ENCODE measurements around the gene CIBAR2. TPM values are rescaled to one million over a fixed set of nuclear protein-coding genes. Genes with fewer than 3 reads are reported as not detected.

The CIBAR2 gene
- total RNA-seq, 2 experiments from 2014 or later, result not detected

DNA sequence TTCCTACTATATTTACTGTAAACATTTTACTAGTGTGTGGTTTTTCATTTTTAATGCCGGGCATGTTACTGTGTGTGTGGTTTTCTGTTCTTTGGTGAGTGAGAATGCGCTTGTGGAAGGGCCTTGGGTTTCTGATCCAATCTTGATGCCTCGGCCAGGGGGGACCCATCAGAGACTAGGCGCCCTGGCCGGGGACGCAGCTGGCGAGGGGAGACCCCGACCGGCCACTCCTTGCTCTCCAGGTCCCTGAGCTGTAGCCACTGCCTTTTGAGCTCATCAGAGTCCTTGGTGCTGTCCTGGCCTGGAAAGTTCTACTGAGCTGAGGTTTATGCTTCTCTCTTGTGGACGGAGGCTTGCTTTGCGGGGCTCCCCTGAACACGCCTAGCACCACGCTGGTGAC, 47.2 kb downstream of the CIBAR2 start:
- intact Hi-C loops (cut with DNase I, micrococcal nuclease), result no loop called here
- Mint-ChIP-seq H3K4me3 (no peak overlapping the region), H3K27ac (no peak overlapping the region), H3K36me3 (ENCODE audit: low read depth) (peaks cover 4% of the 10 kb centered on the region), H3K27me3 (no peaks in the 10 kb centered on the region), H3K9me3 (ENCODE audit: low read depth) (no peaks in the 10 kb centered on the region), H3K4me1 (peaks cover 9% of the 10 kb centered on the region)
- ATAC-seq (no peak), DNase-seq (no peak)
- ChIA-PET CTCF (interaction anchor here (0.6 to 1.1 kb wide), 4 partner anchors 10 to 328 kb away, joined by 3 to 4 read pairs (median 4); no protein-coding TSS in a partner anchor), POLR2A (no interaction called here)

- POLR2A ChIA-PET, result no interaction called here
Observed at GRCh38 chr16:85064186-85064585, 48.1 kb downstream of the CIBAR2 start.

DNA sequence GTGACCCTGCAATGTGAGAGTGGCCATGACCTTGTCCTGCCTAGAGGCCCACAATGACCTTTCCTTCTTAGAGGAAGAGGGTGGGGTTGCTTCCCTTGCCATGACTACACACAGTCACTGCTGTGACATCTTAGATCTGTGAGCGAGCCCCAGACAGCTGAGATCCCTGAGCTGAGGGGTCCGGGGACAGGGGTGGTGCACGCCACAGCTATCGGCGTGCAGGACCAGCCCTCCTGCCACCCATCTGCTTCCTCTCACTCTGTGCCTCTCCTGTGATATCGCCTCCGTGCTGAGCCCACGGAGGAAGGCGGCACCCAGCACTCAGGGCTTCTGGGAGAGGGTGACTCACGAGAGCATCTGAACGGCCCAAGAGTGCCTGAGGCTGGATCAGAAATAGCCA, 49.4 kb downstream of the CIBAR2 start:
- Mint-ChIP-seq H3K9me3 (ENCODE audit: low read depth) (no peaks in the 10 kb centered on the region), H3K4me1 (peaks cover 26% of the 10 kb centered on the region), H3K27ac (no peak overlapping the region), H3K36me3 (ENCODE audit: low read depth) (peaks cover 2% of the 10 kb centered on the region), H3K4me3 (no peak overlapping the region), H3K27me3 (no peaks in the 10 kb centered on the region)
- intact Hi-C loops (cut with DNase I, micrococcal nuclease), result no loop called here
- ATAC-seq, result no peak
- DNase-seq, result no peak
- ChIA-PET POLR2A (no interaction called here), CTCF (no interaction called here)

More at GRCh38 chr16:85064186-85064585, 48.1 kb downstream of the CIBAR2 start:
- DNase-seq (no peak), ATAC-seq (no peak)
- CTCF ChIA-PET, result no interaction called here
- Mint-ChIP-seq H3K4me3 (no peak overlapping the region), H3K27me3 (no peaks in the 10 kb centered on the region), H3K9me3 (ENCODE audit: low read depth) (no peaks in the 10 kb centered on the region), H3K27ac (no peak overlapping the region), H3K4me1 (peaks cover 13% of the 10 kb centered on the region), H3K36me3 (ENCODE audit: low read depth) (peaks cover 2% of the 10 kb centered on the region)
- intact Hi-C loops (cut with DNase I, micrococcal nuclease), result no loop called here

DNA sequence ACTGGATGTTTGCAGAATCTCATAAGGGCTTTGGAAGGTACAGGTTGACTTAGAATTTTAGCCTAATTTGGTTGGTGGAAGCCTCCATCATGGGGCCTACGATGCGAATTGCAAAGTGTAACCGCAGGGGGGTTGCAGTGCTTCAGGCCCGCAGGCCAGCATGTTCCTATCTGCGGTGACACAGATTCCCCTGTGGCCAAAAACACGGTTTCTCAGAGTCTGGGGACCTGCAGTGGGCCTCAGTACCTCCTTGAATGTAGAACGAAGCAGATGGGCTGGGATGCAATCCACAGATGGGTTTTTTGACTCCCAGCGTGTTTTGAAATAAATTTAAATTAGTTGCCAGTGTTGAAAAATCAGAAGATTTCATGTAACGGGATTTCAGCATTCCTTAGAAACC, 49.9 kb downstream of the CIBAR2 start:
- ATAC-seq, result no peak
- DNase-seq, result no peak
- Mint-ChIP-seq H3K4me3 (no peak overlapping the region), H3K27me3 (no peaks in the 10 kb centered on the region), H3K4me1 (peaks cover 31% of the 10 kb centered on the region), H3K36me3 (ENCODE audit: low read depth) (peaks cover under 1% of the 10 kb centered on the region), H3K9me3 (ENCODE audit: low read depth) (no peaks in the 10 kb centered on the region), H3K27ac (no peak overlapping the region)
- ChIA-PET POLR2A (no interaction called here), CTCF (no interaction called here)
- intact Hi-C loops (cut with DNase I, micrococcal nuclease), result no loop called here

DNA sequence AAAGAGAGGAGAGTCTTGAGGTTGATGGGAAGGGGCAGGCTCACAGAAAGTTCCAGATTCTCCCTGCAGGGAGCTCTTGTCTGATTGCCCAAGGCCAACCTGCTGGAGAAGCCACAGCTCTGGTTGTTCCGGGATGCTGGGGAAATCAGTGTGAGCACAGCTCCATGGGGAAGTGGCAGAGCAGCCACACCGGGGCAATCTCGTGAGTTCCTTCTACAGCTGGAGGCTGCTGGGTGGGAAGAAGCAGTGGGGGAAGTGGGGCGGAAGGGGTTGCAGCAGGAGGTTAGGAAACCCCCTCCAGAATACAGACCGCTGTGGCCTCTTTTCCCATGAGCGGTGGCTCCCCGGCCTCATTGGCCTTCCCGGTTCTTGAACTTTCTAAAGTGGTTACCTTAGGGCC, 50.7 kb downstream of the CIBAR2 start:
- Mint-ChIP-seq H3K4me3 (no peak overlapping the region), H3K4me1 (peaks cover 38% of the 10 kb centered on the region), H3K27me3 (no peaks in the 10 kb centered on the region), H3K36me3 (ENCODE audit: low read depth) (no peaks in the 10 kb centered on the region), H3K9me3 (ENCODE audit: low read depth) (no peaks in the 10 kb centered on the region), H3K27ac (peak overlapping the region; percentile 26)
- DNase-seq, result no peak
- POLR2A ChIA-PET, result no interaction called here
- intact Hi-C loops (cut with DNase I, micrococcal nuclease), result no loop called here
- CTCF ChIA-PET, result interaction anchor here (1.3 kb wide), 1 partner anchor 51 kb away, joined by 4 read pairs; the partner anchor contains the start of gene ZDHHC7
- no peak for ATAC-seq

GRCh38 chr16:85058909-85059308, 53.4 kb downstream of the CIBAR2 start:
- Mint-ChIP-seq H3K27ac (no peak overlapping the region), H3K27me3 (no peaks in the 10 kb centered on the region), H3K36me3 (ENCODE audit: low read depth) (no peaks in the 10 kb centered on the region), H3K9me3 (ENCODE audit: low read depth) (no peaks in the 10 kb centered on the region), H3K4me3 (no peak overlapping the region), H3K4me1 (peaks cover 61% of the 10 kb centered on the region)
- ATAC-seq (no peak), DNase-seq (no peak)
- ChIA-PET POLR2A (no interaction called here), CTCF (interaction anchor here (0.7 kb wide), 1 partner anchor 56 kb away, joined by 3 read pairs; no protein-coding TSS in a partner anchor)
- intact Hi-C loops (cut with DNase I, micrococcal nuclease), result loop anchor here in 1 of 2 experiments (5.0 kb wide), 1 partner anchor 47 kb away; the partner anchor contains the start of gene ZDHHC7

GRCh38 chr16:85057948-85058347, 54.3 kb downstream of the CIBAR2 start:
- ChIA-PET POLR2A (no interaction called here), CTCF (interaction anchor here (0.7 to 3.5 kb wide), 3 partner anchors 29 to 57 kb away, joined by 3 to 11 read pairs (median 7); partner anchors contain the start of gene KIAA0513)
- DNase-seq (no peak), ATAC-seq (no peak)
- H3K27me3 Mint-ChIP-seq, result no peaks in the 10 kb centered on the region
- peak overlapping the region; percentile 75 for H3K27ac Mint-ChIP-seq
- intact Hi-C loops (cut with DNase I, micrococcal nuclease), result loop anchor here in 1 of 2 experiments (2.0 to 5.0 kb wide), 2 partner anchors 29 to 46 kb away; partner anchors contain the start of gene ZDHHC7
- no peaks in the 10 kb centered on the region for H3K36me3 Mint-ChIP-seq (ENCODE audit: low read depth)
- H3K4me3 Mint-ChIP-seq, result no peak overlapping the region
- no peaks in the 10 kb centered on the region for H3K9me3 Mint-ChIP-seq (ENCODE audit: low read depth)
- H3K4me1 Mint-ChIP-seq, result peaks cover 61% of the 10 kb centered on the region

DNA sequence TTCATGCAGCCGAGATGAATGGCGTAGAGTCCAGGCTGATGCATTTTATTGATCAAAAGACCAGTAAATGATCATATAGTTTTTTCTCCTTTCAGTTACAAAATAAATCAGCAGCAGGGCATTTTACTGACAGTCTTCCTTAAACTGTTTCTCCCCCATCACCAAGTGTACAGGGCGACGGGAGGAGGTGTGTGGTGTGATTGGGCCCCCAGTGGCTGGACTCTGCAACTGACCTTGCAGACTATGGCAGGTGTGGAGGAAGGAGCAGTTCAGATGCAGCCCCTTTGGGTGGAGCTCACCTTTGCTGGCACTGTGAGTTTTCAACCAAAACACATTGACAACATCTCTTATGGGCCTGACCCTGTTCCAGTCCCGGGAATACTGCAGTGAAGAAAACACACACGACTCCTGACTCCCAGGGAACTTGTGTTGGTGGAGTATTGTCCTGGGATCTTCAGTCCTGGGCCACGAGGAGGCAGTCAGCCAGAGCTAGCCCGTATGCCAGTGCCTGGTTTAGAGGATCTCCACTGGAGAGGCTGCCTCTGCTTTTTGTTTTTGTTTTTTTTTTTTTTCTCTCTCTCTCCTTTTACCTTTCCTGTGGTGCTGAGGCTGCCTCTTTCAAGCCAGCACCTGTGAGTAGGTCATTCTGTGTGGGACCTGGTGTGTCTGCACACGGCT, 54.9 kb downstream of the CIBAR2 start:
- no peak overlapping the region for H3K4me3 Mint-ChIP-seq
- H3K27me3 Mint-ChIP-seq, result no peaks in the 10 kb centered on the region
- peaks cover 61% of the 10 kb centered on the region for H3K4me1 Mint-ChIP-seq
- intact Hi-C loops (cut with DNase I, micrococcal nuclease), result loop anchor here in 1 of 2 experiments (2.0 to 5.0 kb wide), 2 partner anchors 29 to 45 kb away; partner anchors contain the start of gene ZDHHC7
- ATAC-seq, result no peak
- H3K27ac Mint-ChIP-seq, result peak overlapping the region; percentile 88
- H3K36me3 Mint-ChIP-seq (ENCODE audit: low read depth), result no peaks in the 10 kb centered on the region
- DNase-seq, result peak; percentile 38
- ChIA-PET CTCF (interaction anchor here (0.7 to 3.5 kb wide), 3 partner anchors 29 to 58 kb away, joined by 3 to 11 read pairs (median 7); partner anchors contain the start of gene KIAA0513), POLR2A (no interaction called here)
- no peaks in the 10 kb centered on the region for H3K9me3 Mint-ChIP-seq (ENCODE audit: low read depth)

DNA sequence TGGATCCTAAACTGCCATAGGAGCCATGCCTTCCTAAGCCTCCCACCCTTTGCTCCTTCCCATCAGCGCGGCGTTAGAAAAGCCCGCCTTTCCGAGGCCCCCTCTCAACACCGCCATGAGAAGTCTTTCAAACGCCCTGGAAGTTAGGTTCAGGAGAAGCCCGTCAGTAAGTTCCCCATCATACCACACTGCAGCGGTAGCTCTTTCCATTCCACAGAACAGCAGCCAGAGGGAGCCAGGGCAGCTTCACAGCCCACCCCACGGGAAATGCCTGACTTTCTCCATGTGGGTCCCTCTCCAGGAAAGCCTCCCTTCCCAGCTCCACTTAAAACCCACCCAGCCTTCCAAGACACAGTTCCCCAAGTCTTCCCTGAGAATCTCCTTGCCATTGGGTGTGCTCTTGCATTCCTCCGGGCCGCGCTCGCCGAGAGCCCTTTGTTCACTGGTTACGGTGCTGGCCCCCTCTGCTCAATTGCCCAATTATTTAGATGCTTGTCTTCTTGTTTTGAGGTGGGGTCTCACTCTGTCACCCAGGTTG, 56.0 kb downstream of the CIBAR2 start:
- intact Hi-C loops (cut with DNase I, micrococcal nuclease), result loop anchor here (1.0 to 5.0 kb wide), 3 partner anchors 30 to 44 kb away; partner anchors contain the start of gene ZDHHC7 (in 1 of the 2)
- Mint-ChIP-seq H3K4me3 (peak overlapping the region; percentile 61), H3K27ac (peak overlapping the region; percentile 88), H3K27me3 (no peaks in the 10 kb centered on the region), H3K36me3 (ENCODE audit: low read depth) (no peaks in the 10 kb centered on the region), H3K4me1 (peaks cover 54% of the 10 kb centered on the region), H3K9me3 (ENCODE audit: low read depth) (no peaks in the 10 kb centered on the region)
- ChIA-PET CTCF (interaction anchor here (0.6 to 3.5 kb wide), 9 partner anchors 9 to 362 kb away, joined by 3 to 11 read pairs (median 6); partner anchors contain the start of genes KIAA0513 and ZDHHC7), POLR2A (interaction anchor here (1.1 kb wide), 1 partner anchor 46 kb away, joined by 3 read pairs; no protein-coding TSS in a partner anchor)
- DNase-seq, result peak; percentile 40
- no peak for ATAC-seq

GRCh38 chr16:85055493-85056210, 56.6 kb downstream of the CIBAR2 start:
- H3K4me3 Mint-ChIP-seq, result peak overlapping the region; percentile 61
- ChIA-PET POLR2A (interaction anchor here (1.1 kb wide), 2 partner anchors 27 to 45 kb away, joined by 3 read pairs; no protein-coding TSS in a partner anchor), CTCF (interaction anchor here (0.5 to 3.5 kb wide), 12 partner anchors 9 to 362 kb away, joined by 3 to 11 read pairs (median 4); partner anchors contain the start of genes KIAA0513 and ZDHHC7)
- ATAC-seq, result peak; percentile 92
- no peaks in the 10 kb centered on the region for H3K36me3 Mint-ChIP-seq (ENCODE audit: low read depth)
- intact Hi-C loops (cut with DNase I, micrococcal nuclease), result loop anchor here (1.0 to 5.0 kb wide), 7 partner anchors 26 to 881 kb away; partner anchors contain the start of gene ZDHHC7 (in 2 of the 2)
- DNase-seq, result peak; percentile 88
- peaks cover 57% of the 10 kb centered on the region for H3K4me1 Mint-ChIP-seq
- H3K9me3 Mint-ChIP-seq (ENCODE audit: low read depth), result no peaks in the 10 kb centered on the region
- H3K27me3 Mint-ChIP-seq, result no peaks in the 10 kb centered on the region
- peak overlapping the region; percentile 88 for H3K27ac Mint-ChIP-seq

All from activated CD4-positive, alpha-beta T cell treated with anti-CD3 and anti-CD28 coated beads for 36 hours (primary cell).